Hepatocyte (in vitro differentiated cells): ENCODE data around the gene TRAPPC3. TPM values are rescaled to one million over a fixed set of nuclear protein-coding genes. Genes with fewer than 3 reads are reported as not detected.

ENCODE experiments used
- DNase-seq: peaks from one replicate; pipeline ENCODE4 v3.0.0-alpha.2; 2016; ENCODE audit warnings: low spot score
- H2AFZ ChIP-seq: fragments of 200-600 bp; sonication (generic); 2 replicates; pipeline ENCODE4 v1.6.0; 2016; ENCODE audit warnings: antibody characterized with exemption, mild to moderate bottlenecking
- H3K27ac ChIP-seq: fragments of 200-600 bp; sonication (generic); 2 replicates; pipeline ENCODE4 v1.5.1; 2016; ENCODE audit warnings: mild to moderate bottlenecking
- H3K27me3 ChIP-seq: fragments of 200-600 bp; sonication (generic); 2 replicates; pipeline ENCODE4 v1.6.1; 2016
- H3K36me3 ChIP-seq: fragments of 200-600 bp; sonication (generic); replicated peaks from 2 replicates; pipeline ENCODE4 v1.5.1; 2016; ENCODE audit warnings: low read depth; ENCODE audit not compliant: insufficient read depth
- H3K4me1 ChIP-seq: fragments of 200-600 bp; sonication (generic); 2 replicates; pipeline ENCODE4 v1.5.1; 2016; ENCODE audit warnings: mild to moderate bottlenecking, moderate library complexity; ENCODE audit not compliant: insufficient read depth
- H3K4me2 ChIP-seq: fragments of 200-600 bp; sonication (generic); 2 replicates; pipeline ENCODE4 v1.6.0; 2016
- H3K4me3 ChIP-seq: fragments of 200-600 bp; sonication (generic); 2 replicates; pipeline ENCODE4 v1.5.1; 2016; ENCODE audit warnings: mild to moderate bottlenecking
- H3K79me2 ChIP-seq: fragments of 200-600 bp; sonication (generic); 2 replicates; pipeline ENCODE4 v1.6.0; 2017; ENCODE audit warnings: mild to moderate bottlenecking
- H3K9me2 ChIP-seq: fragments of 200-600 bp; sonication (generic); replicated peaks from 2 replicates; pipeline ENCODE4 v1.6.0; 2017; ENCODE audit warnings: mild to moderate bottlenecking; ENCODE audit not compliant: insufficient read depth
- H3K9me3 ChIP-seq: fragments of 200-600 bp; sonication (generic); 2 replicates; pipeline ENCODE4 v1.5.1; 2016; ENCODE audit warnings: low read depth, mild to moderate bottlenecking
- H4K20me1 ChIP-seq: fragments of 200-600 bp; sonication (generic); 2 replicates; pipeline ENCODE4 v1.6.0; 2016; ENCODE audit warnings: mild to moderate bottlenecking; ENCODE audit not compliant: insufficient read depth, poor library complexity, severe bottlenecking
- EZH2 ChIP-seq: fragments of 200-600 bp; sonication (generic); IDR thresholded peaks from 2 replicates; pipeline ENCODE4 v1.6.1; 2016; ENCODE audit warnings: antibody characterized with exemption, mild to moderate bottlenecking, borderline replicate concordance
- EZH2phosphoT487 ChIP-seq: fragments of 200-600 bp; sonication (generic); IDR thresholded peaks from one replicate; pipeline ENCODE4 v1.6.1; 2018; ENCODE audit warnings: antibody characterized with exemption, mild to moderate bottlenecking, low read depth, moderate library complexity; ENCODE audit not compliant: unreplicated experiment, severe bottlenecking
- WGBS: methylation state at CpG from one replicate; pipeline ENCODE4 v1.1.6; 2016; ENCODE audit warnings: low lambda C conversion rate; ENCODE audit errors: missing lambda C conversion rate; 5-methylcytosine and 5-hydroxymethylcytosine counted together
- polyA plus RNA-seq: library from polyadenylated mRNA; unstranded; fragments of >200 nt; fragmentation: Nextera tagmentation; extraction: Ambion mirVana; gene quantifications from 2 replicates; pipeline ENCODE4 v1.2.1, GENCODE V29; 2016
- total RNA-seq: library from RNA; depleted of rRNA; stranded (reverse); fragments of >200 nt; gene quantifications from 2 replicates; pipeline ENCODE4 v1.2.3, GENCODE V29; 2014
- TF ChIP-seq, protein P1 (sequence below): fragments of 200-600 bp; sonication (generic); IDR thresholded peaks from 2 replicates; pipeline ENCODE4 v1.5.1; 2016; ENCODE audit warnings: antibody characterized with exemption, mild to moderate bottlenecking; ENCODE audit not compliant: poor library complexity

TRAPPC3 gene
- total and polyA plus RNA-seq, 2 experiments from 2014 or later = 128 to 131 TPM

DNA sequence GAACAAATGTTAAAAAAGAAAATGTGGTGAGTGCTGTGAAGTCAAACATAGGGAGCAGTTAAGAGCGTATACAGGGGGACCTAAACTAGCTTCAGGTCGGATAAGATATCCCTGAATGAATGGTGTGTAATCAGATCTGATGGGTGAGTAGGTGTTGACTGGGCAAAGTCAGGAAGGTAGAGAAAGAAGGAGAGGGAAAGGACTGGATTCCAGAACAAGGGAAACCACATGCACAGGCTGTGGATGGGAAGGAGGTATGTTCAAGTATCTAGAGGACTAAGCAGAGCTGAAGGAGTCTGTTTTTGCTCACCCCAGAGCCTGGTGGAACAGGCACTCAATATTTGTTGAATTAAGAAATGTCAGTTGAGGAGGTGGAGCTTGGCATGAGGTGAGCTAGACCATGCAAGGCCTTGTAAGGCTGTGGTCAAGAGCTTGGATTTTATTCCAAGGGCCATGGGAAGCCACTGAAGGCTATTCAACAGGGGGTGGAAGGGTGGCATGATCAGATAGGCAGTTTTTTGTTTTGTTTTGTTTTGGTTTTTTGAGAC lies 34.1 kb upstream of the TRAPPC3 start:
- no peaks in the 10 kb centered on the region for H3K27me3 ChIP-seq
- H3K9me2 ChIP-seq = no peaks in the 10 kb centered on the region
- TF ChIP-seq EZH2 (no peak), EZH2phosphoT487 (no peak)
- TF ChIP-seq, protein P1, sequence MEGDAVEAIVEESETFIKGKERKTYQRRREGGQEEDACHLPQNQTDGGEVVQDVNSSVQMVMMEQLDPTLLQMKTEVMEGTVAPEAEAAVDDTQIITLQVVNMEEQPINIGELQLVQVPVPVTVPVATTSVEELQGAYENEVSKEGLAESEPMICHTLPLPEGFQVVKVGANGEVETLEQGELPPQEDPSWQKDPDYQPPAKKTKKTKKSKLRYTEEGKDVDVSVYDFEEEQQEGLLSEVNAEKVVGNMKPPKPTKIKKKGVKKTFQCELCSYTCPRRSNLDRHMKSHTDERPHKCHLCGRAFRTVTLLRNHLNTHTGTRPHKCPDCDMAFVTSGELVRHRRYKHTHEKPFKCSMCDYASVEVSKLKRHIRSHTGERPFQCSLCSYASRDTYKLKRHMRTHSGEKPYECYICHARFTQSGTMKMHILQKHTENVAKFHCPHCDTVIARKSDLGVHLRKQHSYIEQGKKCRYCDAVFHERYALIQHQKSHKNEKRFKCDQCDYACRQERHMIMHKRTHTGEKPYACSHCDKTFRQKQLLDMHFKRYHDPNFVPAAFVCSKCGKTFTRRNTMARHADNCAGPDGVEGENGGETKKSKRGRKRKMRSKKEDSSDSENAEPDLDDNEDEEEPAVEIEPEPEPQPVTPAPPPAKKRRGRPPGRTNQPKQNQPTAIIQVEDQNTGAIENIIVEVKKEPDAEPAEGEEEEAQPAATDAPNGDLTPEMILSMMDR = no peak
- no peak for DNase-seq
- H4K20me1 ChIP-seq = no peaks in the 10 kb centered on the region
- no peaks in the 10 kb centered on the region for H3K79me2 ChIP-seq
- no peaks in the 10 kb centered on the region for H3K36me3 ChIP-seq
- H3K27ac ChIP-seq = no peak overlapping the region
- H3K4me1 ChIP-seq = peaks cover 4% of the 10 kb centered on the region
- 81% methylated on average over 2 of the region's 2 CpGs for WGBS
- H2AFZ ChIP-seq = no peak overlapping the region
- no peak overlapping the region for H3K4me3 ChIP-seq
- H3K4me2 ChIP-seq = no peak overlapping the region
- H3K9me3 ChIP-seq = no peaks in the 10 kb centered on the region

DNA sequence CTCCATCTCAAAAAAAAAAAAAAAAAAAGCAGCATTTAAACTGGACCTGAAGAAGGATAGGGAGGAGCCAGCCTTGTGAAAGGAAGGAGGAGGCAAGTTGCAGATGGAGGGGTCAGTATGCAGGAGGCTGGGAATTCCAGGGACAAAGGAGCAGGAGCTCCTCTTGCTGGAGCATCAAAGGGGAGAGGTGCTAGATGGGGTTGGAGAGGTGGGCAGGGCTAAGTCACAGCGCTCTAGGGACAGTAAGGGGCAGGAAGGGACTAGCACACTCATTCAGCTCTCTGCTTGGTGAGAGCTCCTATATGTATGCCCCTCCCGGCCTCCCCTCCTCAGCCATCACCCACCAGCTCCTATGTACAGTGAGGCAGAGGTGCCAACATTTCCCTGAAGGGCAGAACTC lies 33.4 kb upstream of the TRAPPC3 start:
- no peak overlapping the region for H3K4me3 ChIP-seq
- H4K20me1 ChIP-seq = no peaks in the 10 kb centered on the region
- H3K9me3 ChIP-seq = no peaks in the 10 kb centered on the region
- H3K36me3 ChIP-seq = no peaks in the 10 kb centered on the region
- DNase-seq = no peak
- no peak overlapping the region for H2AFZ ChIP-seq
- H3K27me3 ChIP-seq = no peaks in the 10 kb centered on the region
- TF ChIP-seq EZH2 = no peak
- TF ChIP-seq, protein P1 = no peak
- TF ChIP-seq EZH2phosphoT487 = no peak
- H3K27ac ChIP-seq = no peak overlapping the region
- H3K9me2 ChIP-seq = no peaks in the 10 kb centered on the region
- no peaks in the 10 kb centered on the region for H3K79me2 ChIP-seq
- 84% methylated on average over 1 of the region's 2 CpGs for WGBS
- no peak overlapping the region for H3K4me2 ChIP-seq
- H3K4me1 ChIP-seq = peaks cover 2% of the 10 kb centered on the region

DNA sequence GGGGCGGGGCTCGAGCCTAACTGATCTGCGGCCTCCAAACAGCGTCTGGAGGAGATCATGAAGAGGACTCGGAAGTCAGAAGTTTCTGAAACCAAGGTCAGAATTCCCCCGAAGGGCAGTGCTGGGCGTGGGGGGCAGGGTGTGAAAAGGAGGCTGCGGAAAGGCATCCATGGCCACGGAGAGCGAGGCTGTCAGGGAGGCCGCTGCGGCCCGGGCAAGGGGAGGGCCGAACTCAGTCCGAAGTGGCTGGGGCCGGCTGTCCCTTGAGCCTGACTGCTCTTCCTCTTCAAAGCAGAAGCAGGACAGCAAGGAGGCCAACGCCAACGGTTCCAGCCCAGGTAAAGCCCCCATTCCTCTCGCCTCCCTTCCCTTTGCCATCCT lies 29.9 kb upstream of the TRAPPC3 start:
- Histone ChIP-seq H3K4me1 (no peaks in the 10 kb centered on the region), H3K27ac (no peak overlapping the region), H4K20me1 (peaks cover 6% of the 10 kb centered on the region), H3K9me2 (no peaks in the 10 kb centered on the region), H3K36me3 (no peaks in the 10 kb centered on the region), H3K4me2 (no peak overlapping the region), H3K27me3 (no peaks in the 10 kb centered on the region), H3K79me2 (no peaks in the 10 kb centered on the region), H3K9me3 (no peaks in the 10 kb centered on the region), H2AFZ (no peak overlapping the region), H3K4me3 (no peak overlapping the region)
- DNase-seq = no peak
- 89% methylated on average over 19 of the region's 19 CpGs for WGBS
- TF ChIP-seq EZH2phosphoT487 (no peak), EZH2 (no peak)
- TF ChIP-seq, protein P1 = no peak
